Renal pelvis (tissue), 4 donors: Measurements from ENCODE around the gene CNIH4. TPM values are rescaled to one million over a fixed set of nuclear protein-coding genes. Genes with fewer than 3 reads are reported as not detected.
"Not testable (repeated sequence)": the region's sequence is repeated elsewhere in the genome, so short reads cannot be mapped to it uniquely, and the experiment has no call there.

ENCODE experiments used
- DNase-seq: peaks from one replicate; pipeline ENCODE4 v3.0.0-alpha.2; 2013
- polyA plus RNA-seq, 3 donors: library from polyadenylated mRNA; unstranded; fragments of 120-200 nt; gene quantifications; one replicate each; pipeline ENCODE4 v1.2.1, GENCODE V29; 2013; ENCODE audit not compliant: insufficient read length in 3 of 3

The CNIH4 gene
- polyA plus RNA-seq, 3 donors: 44.7 to 48.4 (median 45.7) TPM

- DNase-seq: no peak
Measured at GRCh38 chr1:224339442-224340033, 17.1 kb upstream of the CNIH4 start.

GRCh38 chr1:224340453-224341384 lies 16.0 kb upstream of the CNIH4 start:
- DNase-seq: not testable (repeated sequence)

- no peak for DNase-seq
Measured at GRCh38 chr1:224343679-224344078, 13.0 kb upstream of the CNIH4 start.

GRCh38 chr1:224348137-224348536 lies 8.5 kb upstream of the CNIH4 start:
- no peak for DNase-seq

- DNase-seq: not testable (repeated sequence)
Measured at GRCh38 chr1:224349716-224350115, 7.0 kb upstream of the CNIH4 start.

GRCh38 chr1:224352436-224353085 lies 4.1 kb upstream of the CNIH4 start:
- DNase-seq: not testable (repeated sequence)

- no peak for DNase-seq
Measured at GRCh38 chr1:224353975-224354925, 2.4 kb upstream of the CNIH4 start.

GRCh38 chr1:224357626-224358124 lies 996 bp downstream of the CNIH4 start:
- no peak for DNase-seq

GRCh38 chr1:224358237-224358636 lies 1.6 kb downstream of the CNIH4 start:
- no peak for DNase-seq

GRCh38 chr1:224359207-224359606 lies 2.5 kb downstream of the CNIH4 start:
- DNase-seq: no peak

- no peak for DNase-seq
Measured at GRCh38 chr1:224368409-224368808, 11.7 kb downstream of the CNIH4 start.

- DNase-seq: no peak
Measured at GRCh38 chr1:224373008-224373590, 16.4 kb downstream of the CNIH4 start.

- DNase-seq: no peak
Measured at GRCh38 chr1:224375059-224375458, 18.4 kb downstream of the CNIH4 start.

GRCh38 chr1:224377676-224378006 lies 21.0 kb downstream of the CNIH4 start:
- DNase-seq: no peak

GRCh38 chr1:224378855-224379631 lies 22.4 kb downstream of the CNIH4 start:
- DNase-seq: no peak

GRCh38 chr1:224380003-224380402 lies 23.3 kb downstream of the CNIH4 start:
- DNase-seq: no peak

GRCh38 chr1:224381880-224382548 lies 25.3 kb downstream of the CNIH4 start:
- DNase-seq: no peak

GRCh38 chr1:224383218-224383617 lies 26.5 kb downstream of the CNIH4 start:
- DNase-seq: no peak

GRCh38 chr1:224387302-224387912 lies 30.7 kb downstream of the CNIH4 start:
- DNase-seq: no peak
